IMR-90 (cell line): ENCODE measurements around the gene PIMREG. TPM values are rescaled to one million over a fixed set of nuclear protein-coding genes. Genes with fewer than 3 reads are reported as not detected.
A peak's percentile ranks its signal among the peaks of the same experiment; 100 is the strongest.

Experiments
- ATAC-seq: fragments of 200-7000 bp; cut with Tn5 transposase; 2 replicates; pipeline ENCODE4 v1.9.1; 2020; ENCODE audit warnings: low read depth, mild to moderate bottlenecking, moderate library complexity
- BruUV-seq: library from RNA; stranded (reverse); fragments of 400-500 nt; replicated peaks from 2 replicates; lab custom pipeline; 2021; lab: Mats Ljungman, UMichigan
- CTCF ChIA-PET: fragments of 300-600 bp; formaldehyde crosslinking; extraction: SDS; loops from one replicate; lab custom pipeline; 2021; ENCODE audit warnings: antibody characterized with exemption; lab: Yijun Ruan, JAX
- POLR2A ChIA-PET: fragments of 300-600 bp; sonication (Branson Sonifier 250); formaldehyde crosslinking; loops from one replicate; lab custom pipeline; 2022; ENCODE audit warnings: antibody characterized with exemption; ENCODE audit not compliant: unreplicated experiment; lab: Charles Lee
- DNase-seq: peaks from one replicate; pipeline ENCODE4 v3.0.0; 2013
- H2AFZ ChIP-seq: replicated peaks from 2 replicates; pipeline ENCODE3; 2013; ENCODE audit warnings: low read length, mild to moderate bottlenecking; ENCODE audit not compliant: poor library complexity
- H2AK5ac ChIP-seq: 2 replicates; pipeline ENCODE4 v1.6.1; 2013; ENCODE audit warnings: low read depth, low read length, inconsistent platforms
- H2AK9ac ChIP-seq: replicated peaks from 2 replicates; pipeline ENCODE3; 2013; ENCODE audit warnings: mild to moderate bottlenecking, low read depth, low read length, moderate library complexity; ENCODE audit not compliant: poor library complexity
- H2BK120ac ChIP-seq: 2 replicates; pipeline ENCODE4 v1.6.1; 2013; ENCODE audit warnings: low read depth, low read length, inconsistent platforms
- H2BK15ac ChIP-seq: 3 replicates; pipeline ENCODE4 v1.6.1; 2013; ENCODE audit warnings: low read depth, low read length, inconsistent platforms
- H2BK20ac ChIP-seq: 2 replicates; pipeline ENCODE4 v1.6.1; 2013; ENCODE audit warnings: low read depth, mild to moderate bottlenecking, inconsistent platforms, low read length, moderate library complexity
- H2BK5ac ChIP-seq: 2 replicates; pipeline ENCODE4 v1.6.1; 2013; ENCODE audit warnings: mild to moderate bottlenecking, low read depth, low read length, inconsistent platforms; ENCODE audit not compliant: poor library complexity, severe bottlenecking
- H3K14ac ChIP-seq: replicated peaks from 2 replicates; pipeline ENCODE4 v1.6.1; 2013; ENCODE audit warnings: low read depth, low read length, inconsistent platforms
- H3K18ac ChIP-seq: 2 replicates; pipeline ENCODE4 v1.6.1; 2013; ENCODE audit warnings: low read depth, low read length, control low read depth
- H3K23ac ChIP-seq: 2 replicates; pipeline ENCODE4 v1.6.1; 2013; ENCODE audit warnings: low read depth, low read length, inconsistent platforms
- H3K27ac ChIP-seq: 2 replicates; pipeline ENCODE4 v1.5.1; 2013; ENCODE audit warnings: mild to moderate bottlenecking, control low read depth, low read length; ENCODE audit not compliant: insufficient read depth
- H3K27me3 ChIP-seq: 2 replicates; pipeline ENCODE4 v1.6.1; 2013; ENCODE audit warnings: low read length; ENCODE audit not compliant: control insufficient read depth, insufficient read depth
- H3K36me3 ChIP-seq: 2 replicates; pipeline ENCODE4 v1.6.1; 2013; ENCODE audit warnings: low read length, mixed read lengths; ENCODE audit not compliant: control insufficient read depth, insufficient read depth
- H3K4ac ChIP-seq: 2 replicates; pipeline ENCODE4 v1.6.1; 2013; ENCODE audit warnings: low read depth, low read length, inconsistent platforms
- H3K4me1 ChIP-seq: 2 replicates; pipeline ENCODE4 v1.6.1; 2013; ENCODE audit warnings: low read length, mixed read lengths; ENCODE audit not compliant: control insufficient read depth, insufficient read depth
- H3K4me2 ChIP-seq: 2 replicates; pipeline ENCODE4 v1.6.1; 2013; ENCODE audit warnings: low read depth, mild to moderate bottlenecking, control low read depth, low read length, moderate library complexity
- H3K4me3 ChIP-seq: 2 replicates; pipeline ENCODE4 v1.5.1; 2013; ENCODE audit warnings: low read depth, mild to moderate bottlenecking, control low read depth, low read length, moderate library complexity; ENCODE audit not compliant: insufficient read depth
- H3K56ac ChIP-seq: 2 replicates; pipeline ENCODE4 v1.6.1; 2013; ENCODE audit warnings: low read length, inconsistent platforms; ENCODE audit not compliant: insufficient read depth; ENCODE audit errors: extremely low read depth
- H3K79me1 ChIP-seq, 2 experiments: 2 replicates each; pipeline ENCODE4 v1.6.1; 2013; ENCODE audit warnings: low read length in 2 of 2, inconsistent platforms in 1 of 2, low read depth in 1 of 2
- H3K9ac ChIP-seq: 2 replicates; pipeline ENCODE4 v1.6.1; 2013; ENCODE audit warnings: low read depth, low read length, control low read depth
- H3K9me1 ChIP-seq: 2 replicates; pipeline ENCODE4 v1.6.1; 2013; ENCODE audit warnings: low read length, inconsistent platforms; ENCODE audit not compliant: insufficient read depth
- H3K9me3 ChIP-seq: 2 replicates; pipeline ENCODE4 v1.6.1; 2013; ENCODE audit warnings: low read length; ENCODE audit not compliant: control insufficient read depth, insufficient read depth
- H4K20me1 ChIP-seq: 2 replicates; pipeline ENCODE4 v1.6.1; 2013; ENCODE audit warnings: low read length, inconsistent platforms; ENCODE audit not compliant: insufficient read depth
- H4K5ac ChIP-seq: 2 replicates; pipeline ENCODE4 v1.6.1; 2013; ENCODE audit warnings: mild to moderate bottlenecking, low read depth, low read length, control low read depth
- H4K8ac ChIP-seq, 2 experiments: 2 replicates each; pipeline ENCODE4 v1.6.1; 2013; ENCODE audit warnings: low read depth in 2 of 2, low read length in 2 of 2, control low read depth in 1 of 2, inconsistent platforms in 1 of 2
- H4K91ac ChIP-seq: 2 replicates; pipeline ENCODE4 v1.6.1; 2013; ENCODE audit warnings: low read depth, low read length, inconsistent platforms; ENCODE audit not compliant: insufficient read depth
- FOS ChIP-seq: fragments of 150-350 bp; IDR thresholded peaks from 2 replicates; pipeline ENCODE4 v1.6.1; 2016; ENCODE audit warnings: low read depth, low read length
- MAFK ChIP-seq: IDR thresholded peaks from 2 replicates; pipeline ENCODE4 v1.6.1; 2012; ENCODE audit warnings: low read depth, low read length, improper control_type of control experiment
- WGBS, 2 experiments: methylation state at CpG; one replicate each; pipeline versions ENCODE4 v1.1.5 to v1.1.7; 2013; ENCODE audit warnings: missing lambda C conversion rate in 2 of 2; ENCODE audit not compliant: insufficient read length in 1 of 2; ENCODE audit errors: extremely low coverage in 2 of 2; 5-methylcytosine and 5-hydroxymethylcytosine counted together
- dilution Hi-C: fragments of 300-500 bp; cut with HindIII; formaldehyde crosslinking; loops from one replicate; pipeline ENCODE4 v1.14.3; 2018; ENCODE audit warnings: low sequenced_read_pairs; ENCODE audit not compliant: unreplicated experiment
- in situ Hi-C: fragments of 300-500 bp; cut with MboI; formaldehyde crosslinking; loops from 3 replicates; pipeline ENCODE4 v1.14.3; 2019; ENCODE audit warnings: low sequenced_read_pairs, inconsistent platforms, mixed read lengths
- intact Hi-C: fragments of 100-400 bp; cut with micrococcal nuclease; formaldehyde crosslinking; loops from 2 replicates; pipeline ENCODE4 v1.10.0; 2022
- polyA plus RNA-seq, 3 experiments: library from polyadenylated mRNA; depleted of rRNA; stranded (reverse); fragments of >200 nt; gene quantifications; 2 replicates each; pipeline ENCODE4 v1.2.3, GENCODE V29; 2012; ENCODE audit warnings: low replicate concordance in 1 of 3
- total RNA-seq: library from RNA; depleted of rRNA; stranded (reverse); fragments of >200 nt; gene quantifications from 2 replicates; pipeline ENCODE4 v1.2.3, GENCODE V29; 2012

The PIMREG gene
- total and polyA plus RNA-seq, 2 of the 4 experiments (the other 2 are of a cell fraction), result 21.5 to 25.9 TPM

DNA sequence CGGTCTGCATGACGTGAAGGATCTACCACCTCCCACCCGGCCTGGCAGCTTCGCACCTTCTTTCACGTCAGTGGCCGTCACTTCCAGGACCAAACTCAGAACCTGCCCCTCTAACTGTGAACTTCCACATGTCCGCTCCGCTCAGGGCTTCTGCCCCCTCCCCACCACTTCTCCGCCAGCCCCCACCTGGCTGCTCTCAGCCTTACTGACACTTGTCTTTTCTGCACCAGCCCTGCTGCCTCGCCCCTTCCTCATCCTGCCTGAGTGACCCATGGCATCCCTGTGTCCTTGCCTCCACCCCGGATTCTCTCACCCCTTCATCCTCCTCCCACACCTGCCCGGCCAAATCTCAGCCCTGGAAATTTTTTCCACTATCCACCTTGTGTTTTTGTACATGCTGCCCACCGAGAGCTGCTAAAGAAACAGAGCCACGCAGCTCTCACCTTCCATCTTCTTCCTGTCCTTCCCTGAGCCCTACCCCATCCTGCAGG is 14.2 kb downstream of the PIMREG start:
- intact Hi-C loops, result no loop called here
- POLR2A ChIA-PET, result no interaction called here
- H3K9me1 ChIP-seq, result peaks cover 9% of the 10 kb centered on the region

More for the DNA sequence above, 14.2 kb downstream of the PIMREG start:
- H3K4ac ChIP-seq, result no peak overlapping the region; the same call in 1 of the 2 replicates
- H4K20me1 ChIP-seq, result no peaks in the 10 kb centered on the region
- H3K36me3 ChIP-seq, result no peaks in the 10 kb centered on the region
- no peak overlapping the region for H2AK9ac ChIP-seq
- no peak for TF ChIP-seq MAFK
- no peak for TF ChIP-seq FOS
- in situ Hi-C loops, result no loop called here
- 0 out of 2 replicates have a peak overlapping the region, but pooled peaks have one; percentile 3 for H2BK120ac ChIP-seq
- no peaks in the 10 kb centered on the region for H3K27me3 ChIP-seq
- H2AFZ ChIP-seq, result no peak overlapping the region
- DNase-seq, result no peak
- H3K27ac ChIP-seq, result no peak overlapping the region
- H2BK5ac ChIP-seq, result no peak overlapping the region
- no peak overlapping the region for H2BK15ac ChIP-seq
- no peak overlapping the region for H3K18ac ChIP-seq
- H4K91ac ChIP-seq, result no peak overlapping the region
- ATAC-seq, result no peak
- H3K56ac ChIP-seq, result no peak overlapping the region
- no peak overlapping the region for H2BK20ac ChIP-seq
- H3K4me1 ChIP-seq, result peaks cover 11% of the 10 kb centered on the region
- CTCF ChIA-PET, result no interaction called here
- no peaks in the 10 kb centered on the region for H3K79me1 ChIP-seq
- dilution Hi-C loops, result no loop called here
- H3K14ac ChIP-seq, result no peak overlapping the region
- no peak overlapping the region for H4K8ac ChIP-seq
- H4K5ac ChIP-seq, result no peak overlapping the region
- no peak overlapping the region for H3K9ac ChIP-seq
- no peak overlapping the region for H3K4me3 ChIP-seq
- H3K23ac ChIP-seq, result no peak overlapping the region
- H3K4me2 ChIP-seq, result no peak overlapping the region
- H3K9me3 ChIP-seq, result no peaks in the 10 kb centered on the region
- no TSS peak for BruUV-seq
- 79% methylated on average over 9 of the region's 14 CpGs; no CpG with 5 or more reads in 1 of the 2 experiments for WGBS, 2 experiments
- H2AK5ac ChIP-seq, result peak overlapping the region; percentile 57
